HEK293T (cell line): Measurements from ENCODE around the gene TUBB4B.

Experiments used
- CTCF ChIA-PET: fragments of 350-600 bp; formaldehyde crosslinking; extraction: SDS; loops from one replicate; lab custom pipeline; 2021; ENCODE audit warnings: antibody characterized with exemption, inconsistent platforms; lab: Yijun Ruan, JAX
- POLR2A ChIA-PET: fragments of 350-600 bp; formaldehyde crosslinking; extraction: SDS; loops from one replicate; lab custom pipeline; 2020; ENCODE audit warnings: antibody characterized with exemption, inconsistent platforms; lab: Yijun Ruan, JAX
- DNase-seq: peaks from one replicate; pipeline ENCODE4 v3.0.0; 2012; ENCODE audit warnings: mixed read lengths; ENCODE audit errors: extremely low spot score
- ARNT ChIP-seq: fragments of 450-650 bp; IDR thresholded peaks from 2 replicates; pipeline ENCODE4 v1.6.1; 2017; ENCODE audit warnings: mild to moderate bottlenecking
- BHLHE40 ChIP-seq: fragments of 450-650 bp; IDR thresholded peaks from 2 replicates; pipeline ENCODE4 v1.6.1; 2016; ENCODE audit warnings: mild to moderate bottlenecking, moderate library complexity, borderline replicate concordance
- CTBP1 ChIP-seq: fragments of 450-650 bp; IDR thresholded peaks from 2 replicates; pipeline ENCODE4 v1.6.1; 2016; ENCODE audit warnings: borderline replicate concordance
- ELF4 ChIP-seq: fragments of 450-650 bp; IDR thresholded peaks from 2 replicates; pipeline ENCODE4 v1.6.1; 2017; ENCODE audit warnings: antibody characterized with exemption
- FOXA1 ChIP-seq: fragments of 450-650 bp; IDR thresholded peaks from 2 replicates; pipeline ENCODE4 v1.6.1; 2016; ENCODE audit warnings: mild to moderate bottlenecking
- FOXK2 ChIP-seq: fragments of 450-650 bp; IDR thresholded peaks from 2 replicates; pipeline ENCODE4 v1.6.1; 2016; ENCODE audit warnings: mild to moderate bottlenecking
- FOXM1 ChIP-seq: fragments of 450-650 bp; IDR thresholded peaks from 2 replicates; pipeline ENCODE4 v1.6.1; 2017; ENCODE audit warnings: mild to moderate bottlenecking, borderline replicate concordance
- HDGF ChIP-seq: fragments of 450-650 bp; IDR thresholded peaks from 2 replicates; pipeline ENCODE4 v1.6.1; 2017; ENCODE audit warnings: antibody characterized with exemption, borderline replicate concordance
- L3MBTL2 ChIP-seq: fragments of 450-650 bp; conservative IDR thresholded peaks from 2 replicates; pipeline ENCODE4 v1.6.1; 2016; ENCODE audit warnings: mild to moderate bottlenecking
- LEF1 ChIP-seq: fragments of 450-650 bp; IDR thresholded peaks from 2 replicates; pipeline ENCODE4 v1.6.1; 2017; ENCODE audit warnings: mild to moderate bottlenecking, borderline replicate concordance
- NFRKB ChIP-seq: fragments of 450-650 bp; IDR thresholded peaks from 2 replicates; pipeline ENCODE4 v1.6.1; 2016; ENCODE audit warnings: mild to moderate bottlenecking, moderate library complexity
- PKNOX1 ChIP-seq: fragments of 450-650 bp; IDR thresholded peaks from 2 replicates; pipeline ENCODE4 v1.6.1; 2016
- SP1 ChIP-seq: fragments of 450-650 bp; IDR thresholded peaks from 2 replicates; pipeline ENCODE4 v1.6.1; 2017
- SUZ12 ChIP-seq: fragments of 450-650 bp; IDR thresholded peaks from 2 replicates; pipeline ENCODE4 v1.6.1; 2016; ENCODE audit warnings: mild to moderate bottlenecking
- TARDBP ChIP-seq: fragments of 450-650 bp; IDR thresholded peaks from 2 replicates; pipeline ENCODE4 v1.6.1; 2016
- ZNF384 ChIP-seq: fragments of 450-650 bp; IDR thresholded peaks from 2 replicates; pipeline ENCODE4 v1.6.1; 2016

TUBB4B gene

GRCh38 chr9:137265496-137266161, 24.5 kb downstream of the TUBB4B start:
- no peak for DNase-seq
- TF ChIP-seq FOXK2: no peak
- TF ChIP-seq ZNF384: no peak
- no peak for TF ChIP-seq CTBP1
- no peak for TF ChIP-seq L3MBTL2
- TF ChIP-seq NFRKB: no peak
- TF ChIP-seq BHLHE40: no peak
- no peak for TF ChIP-seq TARDBP
- no peak for TF ChIP-seq HDGF
- no peak for TF ChIP-seq FOXA1
- TF ChIP-seq PKNOX1: no peak
- no peak for TF ChIP-seq SUZ12
- no peak for TF ChIP-seq SP1
- no peak for TF ChIP-seq FOXM1
- no peak for TF ChIP-seq ARNT
- no peak for TF ChIP-seq ELF4
- TF ChIP-seq LEF1: no peak
- CTCF ChIA-PET: no interaction called here
- POLR2A ChIA-PET: interaction anchor here (0.9 kb wide), 1 partner anchor 25 kb away, joined by 4 read pairs; the partner anchor contains the start of gene TUBB4B

GRCh38 chr9:137266162-137266527, 25.1 kb downstream of the TUBB4B start:
- ChIA-PET CTCF (no interaction called here), POLR2A (interaction anchor here (0.9 kb wide), 1 partner anchor 25 kb away, joined by 4 read pairs; the partner anchor contains the start of gene TUBB4B)
- no peak for TF ChIP-seq BHLHE40
- TF ChIP-seq L3MBTL2: no peak
- no peak for TF ChIP-seq CTBP1
- TF ChIP-seq SUZ12: no peak
- no peak for TF ChIP-seq HDGF
- TF ChIP-seq ARNT: no peak
- no peak for TF ChIP-seq FOXA1
- TF ChIP-seq FOXM1: no peak
- no peak for TF ChIP-seq NFRKB
- TF ChIP-seq ZNF384: no peak
- no peak for TF ChIP-seq SP1
- TF ChIP-seq ELF4: no peak
- TF ChIP-seq FOXK2: no peak
- TF ChIP-seq LEF1: no peak
- TF ChIP-seq PKNOX1: no peak
- no peak for TF ChIP-seq TARDBP
- DNase-seq: no peak

GRCh38 chr9:137266585-137267453, 25.7 kb downstream of the TUBB4B start:
- ChIA-PET CTCF (no interaction called here), POLR2A (interaction anchor here (0.9 kb wide), 1 partner anchor 26 kb away, joined by 4 read pairs; the partner anchor contains the start of gene TUBB4B)
- TF ChIP-seq BHLHE40: no peak
- TF ChIP-seq ELF4: no peak
- TF ChIP-seq ZNF384: no peak
- TF ChIP-seq CTBP1: no peak
- TF ChIP-seq NFRKB: no peak
- TF ChIP-seq PKNOX1: no peak
- TF ChIP-seq HDGF: no peak
- TF ChIP-seq LEF1: no peak
- TF ChIP-seq ARNT: no peak
- TF ChIP-seq SUZ12: no peak
- TF ChIP-seq L3MBTL2: no peak
- TF ChIP-seq FOXM1: no peak
- no peak for TF ChIP-seq FOXA1
- TF ChIP-seq FOXK2: no peak
- TF ChIP-seq TARDBP: no peak
- TF ChIP-seq SP1: no peak
- DNase-seq: no peak

GRCh38 chr9:137267933-137268355, 26.9 kb downstream of the TUBB4B start:
- ChIA-PET CTCF (no interaction called here), POLR2A (no interaction called here)
- TF ChIP-seq FOXA1 (no peak), FOXK2 (no peak), ZNF384 (no peak), SUZ12 (no peak), SP1 (no peak), L3MBTL2 (no peak), FOXM1 (no peak), TARDBP (no peak), BHLHE40 (no peak), NFRKB (no peak), HDGF (no peak)

GRCh38 chr9:137268538-137269201, 27.6 kb downstream of the TUBB4B start:
- DNase-seq: no peak
- ChIA-PET CTCF (interaction anchor here (0.5 to 0.6 kb wide), 2 partner anchors 10 to 207 kb away, joined by 4 read pairs; no protein-coding TSS in a partner anchor), POLR2A (interaction anchor here (1.3 to 1.5 kb wide), 2 partner anchors 13 to 28 kb away, joined by 3 to 6 read pairs; partner anchors contain the start of genes NELFB and TUBB4B)
- no peak for TF ChIP-seq LEF1
- no peak for TF ChIP-seq L3MBTL2
- no peak for TF ChIP-seq ZNF384
- TF ChIP-seq FOXM1: no peak
- TF ChIP-seq ARNT: no peak
- no peak for TF ChIP-seq CTBP1
- TF ChIP-seq SP1: no peak
- no peak for TF ChIP-seq NFRKB

More at GRCh38 chr9:137267933-137268355, 26.9 kb downstream of the TUBB4B start:
- DNase-seq: no peak
